Thyroid gland (tissue), 4 donors: ENCODE measurements around the gene MTHFD1L.

ENCODE experiments used
- CTCF ChIP-seq, 6 experiments: fragments of 200-600 bp in 3 of 6; fragments of 450-650 bp in 3 of 6; sonication (generic) in 3 of 6; IDR thresholded peaks; one replicate each; pipeline ENCODE4 v1.5.1; 2016 to 2019; ENCODE audit warnings: antibody characterized with exemption in 6 of 6, mild to moderate bottlenecking in 2 of 6, inconsistent platforms in 1 of 6, moderate library complexity in 1 of 6
- POLR2A ChIP-seq, 2 donors: fragments of 450-650 bp; IDR thresholded peaks; one replicate each; pipeline ENCODE4 v1.6.1; 2017; ENCODE audit warnings: antibody characterized with exemption in 2 of 2, mild to moderate bottlenecking in 2 of 2, moderate library complexity in 1 of 2

- TF ChIP-seq CTCF (IDR thresholded peaks at IDR 0.05) = peak in 1 of 6 experiments; percentile 3
- no peak for TF ChIP-seq POLR2A (IDR thresholded peaks at IDR 0.05)
Observed at GRCh38 chr6:151021896-151022295, 156.4 kb downstream of the MTHFD1L start.
